Naive thymus-derived CD4-positive, alpha-beta T cell (primary cell): ENCODE measurements around the gene TSC22D2. TPM values are rescaled to one million over a fixed set of nuclear protein-coding genes. Genes with fewer than 3 reads are reported as not detected.
"Not testable (repeated sequence)": the region's sequence is repeated elsewhere in the genome, so short reads cannot be mapped to it uniquely, and the experiment has no call there.

Source experiments
- ATAC-seq: fragments of 150-1000 bp; cut with Tn5 transposase; 2 replicates; pipeline ENCODE4 v1.10.0; 2021; ENCODE audit warnings: mild to moderate bottlenecking, moderate library complexity
- CTCF ChIA-PET: fragments of 350-600 bp; sonication (Branson Sonifier 250); formaldehyde crosslinking; loops from one replicate; lab custom pipeline; 2021; ENCODE audit warnings: antibody characterized with exemption; lab: Charles Lee
- POLR2A ChIA-PET: fragments of 350-600 bp; sonication (Branson Sonifier 250); formaldehyde crosslinking; loops from one replicate; lab custom pipeline; 2021; ENCODE audit warnings: antibody characterized with exemption, inconsistent platforms; lab: Charles Lee
- DNase-seq, 9 donors: peaks; one replicate each; pipeline versions ENCODE4 v3.0.0 to v3.0.0-alpha.2; 2020 to 2022; ENCODE audit warnings: mixed read lengths in 1 of 9
- H3K27ac ChIP-seq: one replicate; pipeline ENCODE4 v1.7.0; 2013; ENCODE audit warnings: mild to moderate bottlenecking, low read depth, low read length, moderate library complexity
- H3K27me3 ChIP-seq, 2 donors: one replicate each; pipeline ENCODE4 v1.7.0; 2013; ENCODE audit warnings: low read length in 2 of 2, mild to moderate bottlenecking in 2 of 2, moderate library complexity in 2 of 2; ENCODE audit not compliant: control insufficient read depth in 2 of 2, insufficient read depth in 2 of 2
- H3K36me3 ChIP-seq, 3 experiments: 1 replicate in 2 of 3; 2 replicates in 1 of 3; pipeline ENCODE4 v1.7.0; 2013; ENCODE audit warnings: low read length in 3 of 3, mild to moderate bottlenecking in 3 of 3, moderate library complexity in 1 of 3; ENCODE audit not compliant: insufficient read depth in 3 of 3, control insufficient read depth in 2 of 3
- H3K4me1 ChIP-seq, 2 donors: one replicate each; pipeline ENCODE4 v1.7.0; 2013; ENCODE audit warnings: low read length in 2 of 2, mild to moderate bottlenecking in 2 of 2, moderate library complexity in 1 of 2; ENCODE audit not compliant: control insufficient read depth in 2 of 2, insufficient read depth in 2 of 2
- H3K4me3 ChIP-seq: 2 replicates; pipeline ENCODE4 v1.7.0; 2013; ENCODE audit warnings: mild to moderate bottlenecking, low read length
- H3K9me3 ChIP-seq, 3 experiments: 1 replicate in 2 of 3; 2 replicates in 1 of 3; pipeline ENCODE4 v1.7.0; 2013; ENCODE audit warnings: low read length in 3 of 3; ENCODE audit not compliant: control insufficient read depth in 2 of 3
- H3K27ac Mint-ChIP-seq, 9 donors: one replicate each; pipeline ENCODE4 v1.8.0; 2020 to 2022; ENCODE audit warnings: mixed read lengths in 9 of 9, mild to moderate bottlenecking in 8 of 9, moderate library complexity in 5 of 9, inconsistent platforms in 2 of 9
- H3K27me3 Mint-ChIP-seq, 5 donors: one replicate each; pipeline ENCODE4 v1.8.0; 2021 to 2022; ENCODE audit warnings: mixed read lengths in 5 of 5, mild to moderate bottlenecking in 1 of 5
- H3K36me3 Mint-ChIP-seq, 5 donors: one replicate each; pipeline ENCODE4 v1.8.0; 2020 to 2022; ENCODE audit warnings: mixed read lengths in 5 of 5, mild to moderate bottlenecking in 3 of 5, inconsistent platforms in 1 of 5
- H3K4me1 Mint-ChIP-seq, 7 donors: one replicate each; pipeline ENCODE4 v1.8.0; 2020 to 2022; ENCODE audit warnings: mixed read lengths in 7 of 7, mild to moderate bottlenecking in 3 of 7, inconsistent platforms in 1 of 7
- H3K4me3 Mint-ChIP-seq, 10 donors: one replicate each; pipeline ENCODE4 v1.8.0; 2020 to 2022; ENCODE audit warnings: mild to moderate bottlenecking in 10 of 10, mixed read lengths in 10 of 10, moderate library complexity in 6 of 10, inconsistent platforms in 2 of 10
- H3K9me3 Mint-ChIP-seq, 11 donors: one replicate each; pipeline ENCODE4 v1.8.0; 2020 to 2022; ENCODE audit warnings: mixed read lengths in 11 of 11, mild to moderate bottlenecking in 4 of 11, inconsistent platforms in 1 of 11, moderate library complexity in 1 of 11
- intact Hi-C, 2 donors: fragments of 100-400 bp; cut with micrococcal nuclease; formaldehyde crosslinking; loops; one replicate each; pipeline ENCODE4 v1.15.1; 2023
- polyA plus RNA-seq, 2 donors: library from polyadenylated mRNA; unstranded; fragments of 300-500 nt; fragmentation: Illumina TruSeq; gene quantifications; one replicate each; pipeline ENCODE4 v1.2.3, GENCODE V29; 2021
- total RNA-seq, 6 experiments: library from RNA in 5 of 6; stranded (reverse) in 5 of 6; gene quantifications; 1 replicate in 5 of 6; 2 replicates in 1 of 6; pipeline ENCODE4 v1.2.3 and lab custom pipeline; 2021 to 2026

TSC22D2 gene
- total and polyA plus RNA-seq, 7 experiments from 2014 or later: 6.6 to 42.1 (median 26.1) TPM

DNA sequence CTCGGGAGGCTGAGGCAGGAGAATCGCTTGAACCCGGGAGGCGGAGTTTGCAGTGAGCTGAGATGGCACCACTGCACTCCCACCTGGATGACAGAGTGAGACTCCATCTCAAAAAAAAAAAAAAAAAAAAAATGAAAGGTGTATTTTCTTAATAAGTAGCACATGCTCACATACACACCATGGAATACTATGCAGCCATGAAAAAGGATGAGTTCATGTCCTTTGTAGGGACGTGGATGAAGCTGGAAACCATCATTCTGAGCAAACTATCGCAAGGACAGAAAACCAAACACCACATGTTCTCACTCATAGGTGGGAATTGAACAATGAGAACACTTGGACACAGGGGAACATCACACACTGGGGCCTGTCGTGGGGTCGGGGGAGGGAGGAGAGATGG, 65.1 kb downstream of the TSC22D2 start:
- POLR2A ChIA-PET, H3K4me1 Mint-ChIP-seq, H3K27ac Mint-ChIP-seq, H3K27me3 ChIP-seq, H3K27me3 Mint-ChIP-seq, H3K27ac ChIP-seq, H3K4me1 ChIP-seq, CTCF ChIA-PET, H3K9me3 ChIP-seq, H3K4me3 Mint-ChIP-seq, H3K36me3 ChIP-seq, H3K4me3 ChIP-seq, ATAC-seq, intact Hi-C loops, DNase-seq: not testable (repeated sequence)
- Mint-ChIP-seq H3K36me3 (peaks cover 0 to 20% (median 16%) of the 10 kb centered on the region in 5 donors), H3K9me3 (peaks cover 0 to 19% (median 6%) of the 10 kb centered on the region in 11 donors)

DNA sequence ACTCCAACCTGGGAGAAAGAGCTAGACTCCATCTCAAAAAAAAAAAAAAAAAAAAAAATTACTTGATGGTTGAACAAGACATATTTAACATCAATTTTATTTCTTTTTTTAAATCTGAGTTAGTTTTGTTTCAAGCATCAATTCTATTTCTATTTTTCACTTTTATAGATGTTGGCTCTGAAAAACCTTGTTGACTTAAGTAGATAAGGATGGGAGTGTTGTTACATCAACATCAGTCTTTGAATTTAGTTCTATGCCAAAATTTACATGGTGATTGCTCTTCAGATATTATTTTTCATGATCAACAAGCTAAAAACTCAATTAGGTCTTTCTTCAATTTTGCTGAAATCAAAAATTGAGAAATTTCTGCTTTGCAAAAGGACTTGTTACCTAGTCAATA, 71.3 kb downstream of the TSC22D2 start:
- H3K9me3 Mint-ChIP-seq: peaks cover 4 to 36% (median 13%) of the 10 kb centered on the region in 11 donors
- Histone ChIP-seq H3K27me3 (no peaks in the 10 kb centered on the region), H3K9me3 (peaks cover 0 to 4% (median 0%) of the 10 kb centered on the region in 3 experiments), H3K27ac (no peak overlapping the region), H3K4me1 (no peaks in the 10 kb centered on the region), H3K4me3 (no peak overlapping the region), H3K36me3 (no peaks in the 10 kb centered on the region)
- DNase-seq (no peak), ATAC-seq (no peak)
- intact Hi-C loops: no loop called here
- H3K4me1 Mint-ChIP-seq: no peaks in the 10 kb centered on the region
- H3K27ac Mint-ChIP-seq: no peak overlapping the region
- ChIA-PET CTCF (interaction anchor here (0.6 kb wide), 1 partner anchor 15 kb away, joined by 4 read pairs; no protein-coding TSS in a partner anchor), POLR2A (no interaction called here)
- H3K27me3 Mint-ChIP-seq: peaks cover 0 to 7% (median 0%) of the 10 kb centered on the region in 5 donors
- H3K4me3 Mint-ChIP-seq: no peak overlapping the region
- H3K36me3 Mint-ChIP-seq: peaks cover 1 to 28% (median 21%) of the 10 kb centered on the region in 5 donors

DNA sequence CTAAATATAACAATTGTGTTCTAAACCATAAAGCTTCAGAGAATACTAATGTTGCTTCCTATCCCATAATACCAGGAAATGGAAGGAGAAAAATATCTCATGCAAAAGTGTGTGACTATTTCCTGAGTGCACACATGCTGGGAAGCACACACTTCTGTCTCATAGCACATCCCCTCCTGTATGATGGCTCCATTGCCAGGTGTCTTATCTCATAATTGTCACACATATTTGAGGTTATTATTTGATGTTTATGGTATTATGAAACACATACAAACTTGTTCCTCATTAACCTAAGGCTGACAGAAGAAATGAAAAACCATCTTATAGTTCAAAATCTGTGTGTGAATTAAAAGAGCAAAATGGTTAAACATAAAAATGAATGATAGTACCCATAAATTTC, 72.8 kb downstream of the TSC22D2 start:
- Histone ChIP-seq H3K9me3 (peaks cover 0 to 8% (median 0%) of the 10 kb centered on the region in 3 experiments), H3K4me1 (no peaks in the 10 kb centered on the region), H3K27ac (no peak overlapping the region), H3K27me3 (no peaks in the 10 kb centered on the region), H3K4me3 (no peak overlapping the region), H3K36me3 (no peaks in the 10 kb centered on the region)
- DNase-seq: no peak
- ChIA-PET CTCF (no interaction called here), POLR2A (no interaction called here)
- no peak for ATAC-seq
- Mint-ChIP-seq H3K27me3 (peaks cover 0 to 7% (median 0%) of the 10 kb centered on the region in 5 donors), H3K36me3 (peaks cover 1 to 32% (median 22%) of the 10 kb centered on the region in 5 donors), H3K4me1 (no peaks in the 10 kb centered on the region), H3K4me3 (no peak overlapping the region), H3K27ac (no peak overlapping the region), H3K9me3 (peaks cover 5 to 47% (median 15%) of the 10 kb centered on the region in 11 donors)
- intact Hi-C loops: no loop called here

- Mint-ChIP-seq H3K27ac (no peak overlapping the region), H3K36me3 (peaks cover 4 to 30% (median 17%) of the 10 kb centered on the region in 5 donors), H3K4me3 (no peak overlapping the region), H3K27me3 (no peaks in the 10 kb centered on the region), H3K9me3 (peaks cover 3 to 52% (median 24%) of the 10 kb centered on the region in 11 donors), H3K4me1 (no peaks in the 10 kb centered on the region)
- ChIA-PET CTCF (no interaction called here), POLR2A (interaction anchor here (0.7 kb wide), 1 partner anchor 22 kb away, joined by 3 read pairs; no protein-coding TSS in a partner anchor)
- Histone ChIP-seq H3K36me3 (no peaks in the 10 kb centered on the region), H3K27ac (no peak overlapping the region), H3K4me3 (no peak overlapping the region), H3K27me3 (no peaks in the 10 kb centered on the region), H3K9me3 (peaks cover 0 to 8% (median 0%) of the 10 kb centered on the region in 3 experiments), H3K4me1 (no peaks in the 10 kb centered on the region)
- ATAC-seq (no peak), DNase-seq (no peak)
- intact Hi-C loops: no loop called here
These were observed 75.1 kb downstream of the TSC22D2 start for GRCh38 chr3:150483226-150483625.

DNA sequence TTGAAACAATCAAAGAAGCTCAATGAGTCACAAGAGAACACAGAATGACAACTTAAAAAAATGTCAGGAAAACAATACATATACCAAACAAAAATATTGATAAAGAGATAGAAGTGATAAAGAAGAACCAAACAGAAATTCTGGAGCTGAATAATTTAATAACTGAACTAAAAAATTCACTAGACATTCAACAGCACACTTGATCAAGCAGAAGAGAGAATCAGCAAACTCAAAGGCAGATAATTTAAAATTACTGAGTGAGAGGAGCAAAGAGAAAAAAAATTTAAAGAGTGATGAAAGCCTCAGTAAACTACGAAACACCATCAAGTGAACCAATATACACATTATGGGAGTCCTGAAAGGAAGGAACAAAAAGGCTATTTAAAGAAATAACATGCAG, 76.3 kb downstream of the TSC22D2 start:
- H3K4me3 ChIP-seq: no peak overlapping the region
- no peaks in the 10 kb centered on the region for H3K36me3 ChIP-seq
- H3K9me3 ChIP-seq: peaks cover 0 to 8% (median 0%) of the 10 kb centered on the region in 3 experiments
- ATAC-seq (no peak), DNase-seq (no peak)
- Mint-ChIP-seq H3K9me3 (peaks cover 3 to 50% (median 24%) of the 10 kb centered on the region in 11 donors), H3K36me3 (peaks cover 4 to 30% (median 16%) of the 10 kb centered on the region in 5 donors), H3K27ac (no peak overlapping the region), H3K4me1 (no peaks in the 10 kb centered on the region), H3K4me3 (no peak overlapping the region), H3K27me3 (no peaks in the 10 kb centered on the region)
- CTCF ChIA-PET: no interaction called here
- no peaks in the 10 kb centered on the region for H3K27me3 ChIP-seq
- no peak overlapping the region for H3K27ac ChIP-seq
- POLR2A ChIA-PET: no interaction called here
- H3K4me1 ChIP-seq: no peaks in the 10 kb centered on the region
- intact Hi-C loops: no loop called here

DNA sequence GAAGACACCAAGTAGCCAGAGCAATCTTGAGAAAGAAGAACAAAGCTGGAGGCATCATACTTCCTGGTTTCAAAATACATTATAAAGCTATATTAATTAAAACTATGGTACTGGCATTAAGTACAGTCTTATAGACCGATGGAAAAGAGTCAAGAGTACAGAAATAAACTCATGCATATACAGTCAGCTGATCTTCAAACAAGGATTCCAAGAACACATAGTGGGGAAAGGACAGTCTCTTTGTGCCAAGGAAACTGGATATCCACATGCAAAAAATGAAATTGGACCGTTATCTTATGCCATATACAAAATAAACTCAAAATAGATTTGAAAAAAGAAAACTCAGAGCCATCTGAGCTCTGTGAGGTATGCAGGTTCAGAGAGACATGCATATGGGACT, 80.8 kb downstream of the TSC22D2 start:
- Mint-ChIP-seq H3K9me3 (peaks cover 3 to 39% (median 21%) of the 10 kb centered on the region in 11 donors), H3K4me1 (no peaks in the 10 kb centered on the region), H3K27ac (no peak overlapping the region), H3K27me3 (no peaks in the 10 kb centered on the region), H3K36me3 (peaks cover 4 to 19% (median 8%) of the 10 kb centered on the region in 5 donors), H3K4me3 (no peak overlapping the region)
- POLR2A ChIA-PET: no interaction called here
- no peak for DNase-seq
- CTCF ChIA-PET: interaction anchor here (0.8 kb wide), 1 partner anchor 77 kb away, joined by 4 read pairs; no protein-coding TSS in a partner anchor
- no peak for ATAC-seq
- Histone ChIP-seq H3K4me3 (no peak overlapping the region), H3K36me3 (no peaks in the 10 kb centered on the region), H3K4me1 (no peaks in the 10 kb centered on the region), H3K9me3 (peaks cover 0 to 4% (median 0%) of the 10 kb centered on the region in 3 experiments), H3K27me3 (no peaks in the 10 kb centered on the region), H3K27ac (no peak overlapping the region)
- intact Hi-C loops: no loop called here
